Neutrophil (primary cell): ENCODE results near the gene PTEN.
A peak's percentile ranks its signal among the peaks of the same experiment; 100 is the strongest.
"Not testable (repeated sequence)": the region's sequence is repeated elsewhere in the genome, so short reads cannot be mapped to it uniquely, and the experiment has no call there.

Source experiments
- H3K27ac ChIP-seq: fragments of 200-600 bp; sonication (generic); 2 replicates; pipeline ENCODE4 v1.5.1; 2016; ENCODE audit warnings: mild to moderate bottlenecking, moderate library complexity
- H3K27me3 ChIP-seq: fragments of 200-600 bp; sonication (generic); 2 replicates; pipeline ENCODE4 v1.6.0; 2016; ENCODE audit warnings: mild to moderate bottlenecking
- H3K36me3 ChIP-seq: fragments of 200-600 bp; sonication (generic); 2 replicates; pipeline ENCODE4 v1.5.1; 2017
- H3K4me1 ChIP-seq, 2 experiments: fragments of 200-600 bp in 1 of 2; sonication (generic) in 1 of 2; 1 replicate in 1 of 2; 2 replicates in 1 of 2; pipeline versions ENCODE4 v1.5.1 to v1.6.1; 2013 to 2016; ENCODE audit warnings: low read depth in 1 of 2, low read length in 1 of 2, mild to moderate bottlenecking in 1 of 2, moderate library complexity in 1 of 2; ENCODE audit not compliant: control insufficient read depth in 1 of 2, insufficient read depth in 1 of 2
- H3K4me3 ChIP-seq, 2 experiments: fragments of 200-600 bp in 1 of 2; sonication (generic) in 1 of 2; 1 replicate in 1 of 2; 2 replicates in 1 of 2; pipeline ENCODE4 v1.5.1; 2013 to 2016; ENCODE audit warnings: low read depth in 1 of 2, low read length in 1 of 2, mild to moderate bottlenecking in 1 of 2, moderate library complexity in 1 of 2
- H3K9me3 ChIP-seq: fragments of 200-600 bp; sonication (generic); 2 replicates; pipeline ENCODE4 v1.5.1; 2016
- CTCF ChIP-seq: fragments of 200-600 bp; sonication (generic); IDR thresholded peaks from 2 replicates; pipeline ENCODE4 v1.5.1; 2016; ENCODE audit warnings: antibody characterized with exemption

PTEN gene

GRCh38 chr10:87880336-87880735, 16.9 kb downstream of the PTEN start:
- H3K9me3 ChIP-seq, result no peaks in the 10 kb centered on the region
- no peak overlapping the region for H3K4me3 ChIP-seq
- H3K27ac ChIP-seq, result peak overlapping the region; percentile 2
- peaks cover 52% of the 10 kb centered on the region for H3K36me3 ChIP-seq
- H3K4me1 ChIP-seq, result peaks cover 10 to 53% of the 10 kb centered on the region in 2 experiments
- TF ChIP-seq CTCF, result no peak
- H3K27me3 ChIP-seq, result no peaks in the 10 kb centered on the region

- not testable (repeated sequence) for H3K27ac ChIP-seq, H3K27me3 ChIP-seq, H3K9me3 ChIP-seq, H3K4me3 ChIP-seq
- Histone ChIP-seq H3K36me3 (peaks cover 57% of the 10 kb centered on the region), H3K4me1 (peaks cover 10 to 42% of the 10 kb centered on the region in 2 experiments)
These were observed 18.1 kb downstream of the PTEN start for GRCh38 chr10:87881373-87882059.

- no peaks in the 10 kb centered on the region for H3K27me3 ChIP-seq
- H3K36me3 ChIP-seq, result peaks cover 59% of the 10 kb centered on the region
- H3K9me3 ChIP-seq, result no peaks in the 10 kb centered on the region
- no peak overlapping the region for H3K4me3 ChIP-seq
- no peak for TF ChIP-seq CTCF
- no peak overlapping the region for H3K27ac ChIP-seq
- peaks cover 10 to 37% of the 10 kb centered on the region in 2 experiments for H3K4me1 ChIP-seq
These were observed 19.3 kb downstream of the PTEN start for GRCh38 chr10:87882555-87883294.

GRCh38 chr10:87886635-87887034, 23.2 kb downstream of the PTEN start:
- no peak overlapping the region for H3K27ac ChIP-seq
- no peak for TF ChIP-seq CTCF
- no peaks in the 10 kb centered on the region for H3K9me3 ChIP-seq
- peaks cover 56% of the 10 kb centered on the region for H3K36me3 ChIP-seq
- H3K27me3 ChIP-seq, result no peaks in the 10 kb centered on the region
- no peak overlapping the region for H3K4me3 ChIP-seq
- H3K4me1 ChIP-seq, result peaks cover 0 to 14% of the 10 kb centered on the region in 2 experiments

GRCh38 chr10:87887146-87887545, 23.7 kb downstream of the PTEN start:
- Histone ChIP-seq H3K27ac (no peak overlapping the region), H3K4me1 (peaks cover 0 to 14% of the 10 kb centered on the region in 2 experiments), H3K36me3 (peaks cover 56% of the 10 kb centered on the region), H3K27me3 (no peaks in the 10 kb centered on the region), H3K4me3 (no peak overlapping the region), H3K9me3 (no peaks in the 10 kb centered on the region)
- TF ChIP-seq CTCF, result no peak
